ENCODE measurements around the gene WDR75. TPM values are rescaled to one million over a fixed set of nuclear protein-coding genes. Genes with fewer than 3 reads are reported as not detected.

WDR75 gene
- total RNA-seq, 1 experiment from 2014 or later: 70.2 TPM

DNA sequence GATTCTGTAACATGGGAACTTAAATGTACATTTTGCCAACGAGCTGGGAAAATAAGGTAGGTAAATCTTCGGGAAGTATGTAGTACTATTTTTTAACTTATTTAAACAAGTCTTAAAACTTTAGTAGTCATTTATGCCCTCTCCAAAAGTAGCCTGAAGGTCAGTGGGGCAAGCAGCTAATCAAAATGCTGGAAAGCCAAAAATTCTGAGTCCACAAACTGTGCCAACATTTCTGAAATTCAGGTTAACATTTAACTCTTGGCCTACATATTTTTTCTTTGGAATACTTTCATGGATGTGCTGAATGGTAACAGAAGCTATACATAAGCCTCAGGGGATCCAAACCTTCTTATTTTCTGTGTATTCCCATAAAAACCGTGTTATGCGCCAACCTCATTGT lies 26.3 kb downstream of the WDR75 start:
- DNase-seq (ENCODE audit: low read depth, low spot score): no peak
- BruUV-seq (replicated peaks): no TSS peak
- ChIA-PET RAD21 (ENCODE audit: low non-redundant PET in 1 of 2, low total read pairs in 2 of 2, uncharacterized antibody in 2 of 2, unreplicated experiment in 2 of 2) (no interaction called here), CTCF (no interaction called here), POLR2A (no interaction called here)
- ATAC-seq: no peak
- Histone ChIP-seq H3K79me2 (ENCODE audit: insufficient read depth, low read length) (no peaks in the 10 kb centered on the region), H3K4me2 (ENCODE audit: low read length) (no peak overlapping the region), H3K27me3 (ENCODE audit: insufficient read depth, low read length) (no peaks in the 10 kb centered on the region), H3K9ac (ENCODE audit: low read length) (no peak overlapping the region), H3K9me3 (ENCODE audit: control insufficient read depth in 1 of 2, insufficient read depth in 1 of 2, low read depth in 1 of 2, low read length in 2 of 2) (no peaks in the 10 kb centered on the region), H3K9me2 (ENCODE audit: insufficient read depth) (no peaks in the 10 kb centered on the region), H3K36me3 (ENCODE audit: control insufficient read depth in 1 of 2, insufficient read depth in 2 of 2, low read length in 2 of 2) (peaks cover 82 to 88% of the 10 kb centered on the region in 2 experiments), H2AFZ (ENCODE audit: low read depth, low read length, poor library complexity, severe bottlenecking) (no peak overlapping the region), H3K4me3 (replicated peaks in 1 of 2; ENCODE audit: low read depth in 1 of 2, low read length in 2 of 2) (no peak overlapping the region), H3K27ac (ENCODE audit: low read depth, low read length) (no peak overlapping the region), H4K20me1 (ENCODE audit: insufficient read depth) (no peaks in the 10 kb centered on the region), H3K4me1 (ENCODE audit: control insufficient read depth in 1 of 2, insufficient read depth in 2 of 2, low read length in 2 of 2) (no peaks in the 10 kb centered on the region)
- intact Hi-C loops (cut with micrococcal nuclease): no loop called here
- TF ChIP-seq CTCF (IDR thresholded peaks at IDR 0.05 in 2 of 3, conservative IDR thresholded peaks at IDR 0.05 in 1 of 3; ENCODE audit: borderline replicate concordance in 1 of 3, insufficient read depth in 1 of 3, low read depth in 2 of 3, low read length in 2 of 3) (no peak), JUND (IDR thresholded peaks at IDR 0.05) (no peak), ELF1 (IDR thresholded peaks at IDR 0.05; ENCODE audit: borderline replicate concordance, low read depth) (no peak), SRF (IDR thresholded peaks at IDR 0.05; ENCODE audit: low read depth) (no peak), FOSL1 (IDR thresholded peaks at IDR 0.05; ENCODE audit: low read depth) (no peak), POLR2A (IDR thresholded peaks at IDR 0.05; ENCODE audit: borderline replicate concordance, extremely low read depth, insufficient read depth, insufficient read length) (no peak)

DNA sequence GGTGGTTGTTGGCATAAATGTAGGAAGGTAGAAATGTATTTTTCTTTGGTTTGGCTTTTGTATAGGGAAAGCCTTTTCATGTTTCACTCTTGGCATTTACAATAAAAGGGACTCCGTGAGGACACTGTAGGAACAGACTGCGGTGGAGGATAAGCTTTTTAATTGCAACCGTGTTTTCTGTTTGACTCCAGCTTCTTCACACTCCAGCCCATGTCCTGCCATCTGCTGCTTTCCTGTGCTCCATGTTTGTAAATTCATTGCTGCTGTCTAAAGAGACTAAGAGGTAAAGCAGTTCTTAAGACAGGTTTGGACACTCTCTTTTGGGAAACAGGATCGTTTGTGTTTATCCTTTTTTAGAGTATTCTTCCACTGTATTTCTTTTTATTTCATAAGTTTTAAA lies 33.3 kb downstream of the WDR75 start:
- ATAC-seq: no peak
- Histone ChIP-seq H3K4me3 (replicated peaks in 1 of 2; ENCODE audit: low read depth in 1 of 2, low read length in 2 of 2) (no peak overlapping the region), H4K20me1 (ENCODE audit: insufficient read depth) (no peaks in the 10 kb centered on the region), H3K9me2 (ENCODE audit: insufficient read depth) (no peaks in the 10 kb centered on the region), H3K4me2 (ENCODE audit: low read length) (no peak overlapping the region), H2AFZ (ENCODE audit: low read depth, low read length, poor library complexity, severe bottlenecking) (no peak overlapping the region), H3K79me2 (ENCODE audit: insufficient read depth, low read length) (no peaks in the 10 kb centered on the region), H3K9me3 (ENCODE audit: control insufficient read depth in 1 of 2, insufficient read depth in 1 of 2, low read depth in 1 of 2, low read length in 2 of 2) (no peaks in the 10 kb centered on the region), H3K27ac (ENCODE audit: low read depth, low read length) (no peak overlapping the region), H3K36me3 (ENCODE audit: control insufficient read depth in 1 of 2, insufficient read depth in 2 of 2, low read length in 2 of 2) (peaks cover 33 to 42% of the 10 kb centered on the region in 2 experiments), H3K4me1 (ENCODE audit: control insufficient read depth in 1 of 2, insufficient read depth in 2 of 2, low read length in 2 of 2) (no peaks in the 10 kb centered on the region), H3K9ac (ENCODE audit: low read length) (no peak overlapping the region), H3K27me3 (ENCODE audit: insufficient read depth, low read length) (no peaks in the 10 kb centered on the region)
- TF ChIP-seq EZH2 (IDR thresholded peaks at IDR 0.05) (no peak), EGR1 (IDR thresholded peaks at IDR 0.05; ENCODE audit: low read depth) (no peak), ZFX (IDR thresholded peaks at IDR 0.05) (no peak)
- TF ChIP-seq, protein P1, sequence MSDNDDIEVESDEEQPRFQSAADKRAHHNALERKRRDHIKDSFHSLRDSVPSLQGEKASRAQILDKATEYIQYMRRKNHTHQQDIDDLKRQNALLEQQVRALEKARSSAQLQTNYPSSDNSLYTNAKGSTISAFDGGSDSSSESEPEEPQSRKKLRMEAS (IDR thresholded peaks at IDR 0.05): no peak
- DNase-seq (ENCODE audit: low read depth, low spot score): no peak
- CTCF ChIA-PET: no interaction called here
- POLR2A ChIA-PET: no interaction called here
- BruUV-seq (replicated peaks): no TSS peak
- intact Hi-C loops (cut with micrococcal nuclease): no loop called here
- RAD21 ChIA-PET (ENCODE audit: low non-redundant PET in 1 of 2, low total read pairs in 2 of 2, uncharacterized antibody in 2 of 2, unreplicated experiment in 2 of 2): no interaction called here
